ENCODE measurements around the gene BRIP1.

GRCh38 chr17:61720016-61720795, 143.1 kb downstream of the BRIP1 start:
- TF ChIP-seq, protein P1, sequence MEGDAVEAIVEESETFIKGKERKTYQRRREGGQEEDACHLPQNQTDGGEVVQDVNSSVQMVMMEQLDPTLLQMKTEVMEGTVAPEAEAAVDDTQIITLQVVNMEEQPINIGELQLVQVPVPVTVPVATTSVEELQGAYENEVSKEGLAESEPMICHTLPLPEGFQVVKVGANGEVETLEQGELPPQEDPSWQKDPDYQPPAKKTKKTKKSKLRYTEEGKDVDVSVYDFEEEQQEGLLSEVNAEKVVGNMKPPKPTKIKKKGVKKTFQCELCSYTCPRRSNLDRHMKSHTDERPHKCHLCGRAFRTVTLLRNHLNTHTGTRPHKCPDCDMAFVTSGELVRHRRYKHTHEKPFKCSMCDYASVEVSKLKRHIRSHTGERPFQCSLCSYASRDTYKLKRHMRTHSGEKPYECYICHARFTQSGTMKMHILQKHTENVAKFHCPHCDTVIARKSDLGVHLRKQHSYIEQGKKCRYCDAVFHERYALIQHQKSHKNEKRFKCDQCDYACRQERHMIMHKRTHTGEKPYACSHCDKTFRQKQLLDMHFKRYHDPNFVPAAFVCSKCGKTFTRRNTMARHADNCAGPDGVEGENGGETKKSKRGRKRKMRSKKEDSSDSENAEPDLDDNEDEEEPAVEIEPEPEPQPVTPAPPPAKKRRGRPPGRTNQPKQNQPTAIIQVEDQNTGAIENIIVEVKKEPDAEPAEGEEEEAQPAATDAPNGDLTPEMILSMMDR (IDR thresholded peaks at IDR 0.05; ENCODE audit: insufficient read depth, low read depth, low read length): no peak
- no peak for TF ChIP-seq EZH2 (IDR thresholded peaks at IDR 0.05; ENCODE audit: insufficient read depth, low read length)
